Measurements from ENCODE around the gene FREM3. TPM values are rescaled to one million over a fixed set of nuclear protein-coding genes. Genes with fewer than 3 reads are reported as not detected.

The FREM3 gene
- total RNA-seq, 1 donor from 2014 or later: not detected

DNA sequence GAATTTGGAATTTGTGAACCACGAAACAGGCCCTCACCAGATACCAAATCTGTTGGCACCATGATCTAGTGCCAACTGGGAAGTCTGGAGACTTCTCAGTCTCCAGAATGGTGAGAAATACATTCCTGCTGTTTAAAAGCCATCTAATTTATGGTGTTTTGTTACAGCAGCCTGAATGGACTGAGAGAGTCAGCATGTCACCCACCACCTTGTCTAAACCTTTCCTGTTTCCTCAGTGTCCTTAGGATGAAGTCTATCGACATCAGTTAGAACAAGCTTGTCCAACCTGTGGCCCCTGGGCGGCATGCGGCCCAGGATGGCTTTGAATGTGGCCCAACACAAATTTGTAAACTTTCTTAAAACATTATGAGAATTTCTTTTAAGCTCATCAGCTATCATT lies 42.1 kb downstream of the FREM3 start:
- DNase-seq (ENCODE audit: low read depth): no peak
- TF ChIP-seq, protein P1, sequence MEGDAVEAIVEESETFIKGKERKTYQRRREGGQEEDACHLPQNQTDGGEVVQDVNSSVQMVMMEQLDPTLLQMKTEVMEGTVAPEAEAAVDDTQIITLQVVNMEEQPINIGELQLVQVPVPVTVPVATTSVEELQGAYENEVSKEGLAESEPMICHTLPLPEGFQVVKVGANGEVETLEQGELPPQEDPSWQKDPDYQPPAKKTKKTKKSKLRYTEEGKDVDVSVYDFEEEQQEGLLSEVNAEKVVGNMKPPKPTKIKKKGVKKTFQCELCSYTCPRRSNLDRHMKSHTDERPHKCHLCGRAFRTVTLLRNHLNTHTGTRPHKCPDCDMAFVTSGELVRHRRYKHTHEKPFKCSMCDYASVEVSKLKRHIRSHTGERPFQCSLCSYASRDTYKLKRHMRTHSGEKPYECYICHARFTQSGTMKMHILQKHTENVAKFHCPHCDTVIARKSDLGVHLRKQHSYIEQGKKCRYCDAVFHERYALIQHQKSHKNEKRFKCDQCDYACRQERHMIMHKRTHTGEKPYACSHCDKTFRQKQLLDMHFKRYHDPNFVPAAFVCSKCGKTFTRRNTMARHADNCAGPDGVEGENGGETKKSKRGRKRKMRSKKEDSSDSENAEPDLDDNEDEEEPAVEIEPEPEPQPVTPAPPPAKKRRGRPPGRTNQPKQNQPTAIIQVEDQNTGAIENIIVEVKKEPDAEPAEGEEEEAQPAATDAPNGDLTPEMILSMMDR (IDR thresholded peaks at IDR 0.05; ENCODE audit: insufficient read depth, low read length, severe bottlenecking): no peak
- no peaks in the 10 kb centered on the region for H3K27me3 ChIP-seq (ENCODE audit: control insufficient read depth, insufficient read depth, low read length)
- no peaks in the 10 kb centered on the region for H3K36me3 ChIP-seq (ENCODE audit: control insufficient read depth, insufficient read depth, low read length)
- no peak for FAIRE-seq
- no peak overlapping the region for H3K4me3 ChIP-seq (ENCODE audit: low read depth, low read length)

DNA sequence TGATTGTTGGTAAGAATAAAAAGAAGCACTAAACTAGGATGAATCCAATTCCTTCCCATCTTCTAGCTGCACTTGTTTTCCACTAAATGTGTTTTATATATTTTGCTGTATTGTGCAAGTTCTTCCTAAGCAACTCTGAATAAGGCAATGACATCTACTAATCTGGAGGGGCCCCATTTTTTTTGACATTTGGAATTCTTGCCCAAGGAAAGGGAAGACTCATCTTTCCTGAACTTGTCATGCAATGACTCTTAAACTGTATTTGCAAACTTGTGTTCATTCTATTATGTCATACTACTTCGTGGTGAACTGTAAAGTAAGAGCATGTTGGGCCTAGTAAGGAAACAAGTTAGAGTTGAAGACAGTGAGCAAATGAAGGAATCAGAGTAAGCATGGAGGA lies 45.9 kb downstream of the FREM3 start:
- TF ChIP-seq, protein P1 (IDR thresholded peaks at IDR 0.05; ENCODE audit: insufficient read depth, low read length, severe bottlenecking): no peak
- no peak for DNase-seq (ENCODE audit: low read depth)
- no peak overlapping the region for H3K4me3 ChIP-seq (ENCODE audit: low read depth, low read length)
- H3K36me3 ChIP-seq (ENCODE audit: control insufficient read depth, insufficient read depth, low read length): no peaks in the 10 kb centered on the region
- FAIRE-seq: no peak
- no peaks in the 10 kb centered on the region for H3K27me3 ChIP-seq (ENCODE audit: control insufficient read depth, insufficient read depth, low read length)

DNA sequence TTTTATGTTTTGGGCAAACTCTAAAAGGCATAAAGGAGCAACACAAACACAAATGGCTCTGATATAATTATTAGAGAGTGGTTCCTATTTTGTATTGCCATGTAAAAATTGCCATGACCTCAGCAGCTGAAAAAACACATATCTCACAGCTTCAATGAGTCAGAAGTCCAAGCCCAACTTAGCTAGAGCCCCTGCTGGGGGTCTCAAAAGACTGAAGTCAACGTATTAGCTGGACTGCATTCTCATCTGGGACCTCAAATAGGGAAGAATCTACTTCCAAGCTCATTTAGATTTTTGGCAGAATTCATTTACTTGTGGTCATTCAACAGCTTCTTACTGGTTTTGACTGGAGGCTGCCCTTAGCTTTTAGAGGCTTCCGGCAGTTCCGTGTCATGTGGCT lies 47.4 kb downstream of the FREM3 start:
- FAIRE-seq: no peak

DNA sequence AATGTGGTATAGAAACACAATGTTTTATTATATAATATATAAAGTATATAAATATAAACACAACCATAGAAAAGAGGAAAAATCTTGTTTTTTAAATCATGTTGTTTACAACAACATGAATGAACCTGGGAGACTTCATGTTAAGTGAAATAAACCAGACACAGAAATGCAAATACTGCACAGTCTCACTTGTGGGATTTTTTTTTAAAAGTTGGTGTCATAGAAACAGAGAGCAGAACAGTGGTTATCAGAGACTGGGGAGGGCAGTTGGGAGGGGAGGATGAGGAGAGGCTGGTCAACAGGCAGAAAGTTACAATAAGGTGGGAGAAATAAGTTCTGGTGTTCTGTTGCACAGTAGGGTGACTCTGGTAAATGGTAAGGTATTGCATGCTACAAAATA lies 57.1 kb downstream of the FREM3 start:
- Histone ChIP-seq H3K27me3 (ENCODE audit: control insufficient read depth, insufficient read depth, low read length) (no peaks in the 10 kb centered on the region), H3K4me3 (ENCODE audit: low read depth, low read length) (no peak overlapping the region), H3K36me3 (ENCODE audit: control insufficient read depth, insufficient read depth, low read length) (no peaks in the 10 kb centered on the region)
- DNase-seq (ENCODE audit: low read depth): no peak
- TF ChIP-seq, protein P1 (IDR thresholded peaks at IDR 0.05; ENCODE audit: insufficient read depth, low read length, severe bottlenecking): no peak
- FAIRE-seq: no peak

More for the DNA sequence above, 47.4 kb downstream of the FREM3 start:
- Histone ChIP-seq H3K27me3 (ENCODE audit: control insufficient read depth, insufficient read depth, low read length) (no peaks in the 10 kb centered on the region), H3K4me3 (ENCODE audit: low read depth, low read length) (no peak overlapping the region), H3K36me3 (ENCODE audit: control insufficient read depth, insufficient read depth, low read length) (no peaks in the 10 kb centered on the region)
- DNase-seq (ENCODE audit: low read depth): no peak
- TF ChIP-seq, protein P1 (IDR thresholded peaks at IDR 0.05; ENCODE audit: insufficient read depth, low read length, severe bottlenecking): no peak

DNA sequence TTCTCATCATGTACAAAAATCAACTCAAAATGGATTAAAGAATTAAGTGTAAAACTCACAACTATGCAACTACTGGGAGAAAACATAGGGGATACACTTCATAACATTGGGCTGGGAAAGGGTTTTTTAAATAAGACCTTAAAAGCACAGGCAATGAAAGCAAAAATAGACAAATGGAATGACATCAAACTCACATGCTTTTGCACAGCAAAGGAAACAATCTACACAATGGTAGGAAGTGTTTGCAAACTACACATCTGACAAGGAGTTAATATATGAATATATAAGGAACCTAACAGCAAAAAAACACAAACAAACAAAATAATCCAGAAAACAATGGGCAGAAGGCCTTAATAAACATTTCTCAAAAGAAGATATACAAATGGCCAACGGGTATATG lies 57.9 kb downstream of the FREM3 start:
- FAIRE-seq (no peak), DNase-seq (ENCODE audit: low read depth) (no peak)
- Histone ChIP-seq H3K27me3 (ENCODE audit: control insufficient read depth, insufficient read depth, low read length) (no peaks in the 10 kb centered on the region), H3K36me3 (ENCODE audit: control insufficient read depth, insufficient read depth, low read length) (no peaks in the 10 kb centered on the region), H3K4me3 (ENCODE audit: low read depth, low read length) (no peak overlapping the region)
- TF ChIP-seq, protein P1 (IDR thresholded peaks at IDR 0.05; ENCODE audit: insufficient read depth, low read length, severe bottlenecking): no peak

DNA sequence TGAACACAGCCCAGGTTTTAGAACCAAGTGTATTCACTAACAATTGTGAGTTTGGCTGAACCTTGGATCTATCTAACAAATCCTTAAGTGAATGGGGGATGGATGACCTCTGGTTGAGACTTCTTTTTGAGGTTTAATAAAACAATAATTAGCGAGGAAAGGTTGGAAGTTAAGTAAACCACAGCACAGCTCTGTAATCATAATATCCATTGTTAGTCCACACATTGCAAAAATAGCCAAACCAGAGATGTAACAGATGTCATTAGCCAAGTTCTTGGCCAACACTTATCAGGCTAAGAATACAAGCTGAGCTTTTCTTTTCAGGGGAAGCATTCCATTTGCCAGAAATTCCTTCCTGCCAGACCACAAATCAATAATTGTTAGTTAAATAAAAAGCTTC lies 59.1 kb downstream of the FREM3 start:
- FAIRE-seq: no peak

More for the DNA sequence above, 59.1 kb downstream of the FREM3 start:
- H3K4me3 ChIP-seq (ENCODE audit: low read depth, low read length): no peak overlapping the region
- no peaks in the 10 kb centered on the region for H3K36me3 ChIP-seq (ENCODE audit: control insufficient read depth, insufficient read depth, low read length)
- TF ChIP-seq, protein P1 (IDR thresholded peaks at IDR 0.05; ENCODE audit: insufficient read depth, low read length, severe bottlenecking): no peak
- no peak for DNase-seq (ENCODE audit: low read depth)
- H3K27me3 ChIP-seq (ENCODE audit: control insufficient read depth, insufficient read depth, low read length): no peaks in the 10 kb centered on the region

Measured in bronchial epithelial cell (primary cell).